Astrocyte (in vitro differentiated cells and primary cell): Measurements from ENCODE around the gene UBE2G1.

ENCODE experiments used
- CTCF ChIP-seq: IDR thresholded peaks from 2 replicates; pipeline ENCODE4 v1.5.1; 2011; ENCODE audit warnings: low read depth, mild to moderate bottlenecking, inconsistent platforms, low read length, moderate library complexity; ENCODE audit not compliant: insufficient read depth
- EZH2 ChIP-seq: IDR thresholded peaks from 2 replicates; pipeline ENCODE4 v1.6.1; 2012; ENCODE audit warnings: mild to moderate bottlenecking, low read length, inconsistent platforms; ENCODE audit not compliant: insufficient read depth

DNA sequence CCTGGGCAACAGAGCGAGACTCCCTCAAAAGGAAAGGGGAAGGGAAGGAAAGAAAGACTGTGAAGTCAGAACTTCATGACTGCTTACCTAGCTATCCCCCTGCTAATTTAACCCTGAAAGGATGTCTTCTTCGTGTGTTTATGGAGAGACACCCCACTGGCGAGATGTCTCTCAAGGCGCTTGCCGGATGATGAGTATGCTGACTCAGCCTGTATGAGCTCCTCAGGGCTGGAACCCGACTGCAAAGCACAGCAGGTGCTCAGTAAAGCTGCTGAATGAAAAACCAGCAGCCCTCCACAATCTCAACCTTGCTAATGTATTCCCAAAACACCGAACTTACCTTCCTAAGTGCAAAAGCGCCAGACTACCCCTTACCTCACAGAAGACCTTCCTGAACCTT, 105.0 kb downstream of the UBE2G1 start:
- no peak for TF ChIP-seq CTCF
- no peak for TF ChIP-seq EZH2
